Medulla oblongata (tissue), 1 donor: ENCODE data around the gene OTOS.

Source experiments
- DNase-seq: peaks from one replicate; pipeline ENCODE4 v3.0.0-alpha.2; 2015; ENCODE audit errors: extremely low spot score

OTOS gene

GRCh38 chr2:240140511-240140910 lies at the start of gene OTOS:
OTOS (minus strand) TSS chr2:240140658; CDS start chr2:240140326, 332 bp downstream.
- peak; percentile 26 for DNase-seq

- no peak for DNase-seq
These were observed 49.2 kb upstream of the OTOS start for GRCh38 chr2:240189686-240190085.

- DNase-seq: no peak
These were observed 47.6 kb upstream of the OTOS start for GRCh38 chr2:240187989-240188590.

DNA sequence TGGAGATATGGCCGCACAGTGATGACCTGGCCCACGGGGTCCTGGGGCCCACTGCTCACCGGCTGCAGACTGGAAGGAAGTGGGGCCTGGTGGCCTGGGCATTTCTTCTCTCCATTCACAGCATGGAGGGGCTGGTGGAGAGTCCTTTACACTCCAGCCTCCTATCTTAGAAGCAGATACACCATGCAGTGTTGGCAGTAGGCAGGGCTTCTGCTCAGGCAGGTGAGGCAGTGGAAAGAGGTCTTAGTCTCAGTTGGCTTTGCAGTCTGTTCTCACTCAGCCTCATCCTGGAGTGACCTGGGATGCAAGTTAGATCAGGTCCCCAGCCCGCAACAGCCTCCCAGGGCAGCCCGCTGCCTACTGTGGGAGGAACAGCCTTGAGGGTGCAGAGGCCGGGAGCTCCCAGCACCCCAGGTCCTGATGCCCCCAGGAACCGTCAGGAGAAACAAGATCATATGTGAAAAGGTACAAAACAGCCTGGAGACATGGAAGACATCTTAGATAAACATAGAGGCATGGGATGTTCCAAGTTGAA lies 45.8 kb upstream of the OTOS start:
- no peak for DNase-seq

DNA sequence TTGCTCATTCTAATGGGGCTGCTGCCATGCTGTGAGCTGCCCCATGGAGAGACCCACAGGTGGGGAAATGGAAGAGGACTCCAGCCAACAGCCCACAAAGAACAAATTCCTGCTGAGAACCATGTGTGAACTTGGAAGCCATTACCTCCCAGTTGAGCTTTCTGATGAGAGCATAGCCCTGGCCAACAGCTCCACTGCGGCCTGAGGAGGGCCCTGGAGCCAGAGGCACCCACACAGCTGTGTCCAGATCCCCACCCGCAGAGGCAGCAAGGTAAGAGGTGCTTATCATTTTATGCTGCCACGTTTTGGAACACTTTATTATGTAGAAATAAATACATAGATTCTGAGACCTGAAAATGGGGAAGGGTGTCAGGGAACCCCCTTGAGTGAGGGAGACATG lies 44.2 kb upstream of the OTOS start:
- no peak for DNase-seq

DNA sequence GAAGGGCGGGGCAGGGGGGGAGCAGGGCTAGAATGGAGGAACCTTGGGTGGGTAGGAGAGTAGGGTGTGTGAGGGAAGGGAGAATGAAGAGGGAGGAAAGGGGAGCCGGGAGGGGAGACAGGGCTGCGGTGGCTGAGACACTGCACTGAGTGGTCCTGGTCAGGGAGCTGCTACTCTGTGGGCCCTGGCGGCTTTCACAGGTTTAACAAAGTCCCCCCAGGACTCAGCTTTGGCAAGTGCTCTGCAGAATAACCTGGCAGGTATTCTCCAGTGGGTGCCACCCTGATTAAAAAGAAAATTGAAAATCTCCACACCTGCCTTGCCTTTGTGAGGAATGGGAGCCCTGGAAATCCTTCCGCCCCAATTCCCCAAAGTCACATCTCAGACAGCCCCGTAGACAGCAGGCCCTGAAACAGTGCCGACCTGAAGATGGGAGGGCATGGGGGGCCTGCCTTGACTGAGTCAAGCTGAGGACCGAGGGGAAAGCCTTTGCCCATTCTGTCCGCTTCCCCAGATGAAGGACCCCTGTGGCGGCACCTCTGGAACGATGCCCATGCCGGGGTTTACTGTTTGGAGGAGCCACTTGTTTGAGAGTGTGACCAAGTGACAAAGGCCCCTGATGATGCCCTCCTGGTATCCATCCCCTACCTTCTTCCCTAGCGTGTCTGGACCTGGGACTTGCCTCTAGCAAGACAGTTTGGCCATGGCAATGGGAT lies 43.6 kb upstream of the OTOS start:
- DNase-seq: no peak

- no peak for DNase-seq
These were observed 42.8 kb upstream of the OTOS start for GRCh38 chr2:240183006-240183874.

DNA sequence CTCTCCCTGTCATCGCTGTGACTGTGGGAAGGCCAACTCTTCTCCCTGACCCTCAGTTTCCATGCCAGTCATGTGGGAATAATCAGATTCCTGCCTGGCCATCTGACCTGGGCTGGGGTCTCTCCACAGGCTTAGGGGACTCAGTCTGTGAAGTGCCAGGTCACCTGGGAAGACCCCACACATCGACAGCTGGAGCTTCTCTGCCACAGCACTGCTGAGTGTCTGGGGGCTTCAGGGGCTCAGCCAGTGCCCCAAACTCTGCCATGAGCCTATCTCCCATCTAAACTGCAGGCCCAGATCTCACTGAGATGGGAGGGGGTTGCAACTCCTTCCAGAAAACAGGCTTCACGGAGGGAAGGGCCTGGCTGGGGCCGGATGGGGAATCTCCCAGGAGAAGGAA lies 42.0 kb upstream of the OTOS start:
- DNase-seq: no peak

DNA sequence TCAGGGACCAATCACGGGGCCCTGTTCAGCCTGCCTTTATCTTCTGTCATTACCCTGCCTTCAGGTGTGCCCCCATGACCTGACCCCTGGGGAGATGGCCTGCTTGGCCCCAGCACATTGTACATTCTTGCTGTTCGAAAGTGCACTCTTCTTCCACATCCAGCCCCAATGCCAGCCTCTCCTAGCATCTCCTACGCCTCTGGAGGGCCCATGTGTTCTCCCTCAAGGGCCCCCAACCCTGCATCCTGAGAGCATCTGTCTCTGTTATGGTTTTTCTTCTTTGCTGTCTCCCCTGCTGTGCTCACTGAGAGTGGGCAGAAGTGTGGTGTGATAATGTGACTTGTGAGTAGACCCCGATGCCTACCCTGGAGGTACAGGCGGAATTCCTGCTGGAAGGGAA lies 41.5 kb upstream of the OTOS start:
- no peak for DNase-seq

- DNase-seq: no peak
These were observed 39.6 kb upstream of the OTOS start for GRCh38 chr2:240179941-240180666.

DNA sequence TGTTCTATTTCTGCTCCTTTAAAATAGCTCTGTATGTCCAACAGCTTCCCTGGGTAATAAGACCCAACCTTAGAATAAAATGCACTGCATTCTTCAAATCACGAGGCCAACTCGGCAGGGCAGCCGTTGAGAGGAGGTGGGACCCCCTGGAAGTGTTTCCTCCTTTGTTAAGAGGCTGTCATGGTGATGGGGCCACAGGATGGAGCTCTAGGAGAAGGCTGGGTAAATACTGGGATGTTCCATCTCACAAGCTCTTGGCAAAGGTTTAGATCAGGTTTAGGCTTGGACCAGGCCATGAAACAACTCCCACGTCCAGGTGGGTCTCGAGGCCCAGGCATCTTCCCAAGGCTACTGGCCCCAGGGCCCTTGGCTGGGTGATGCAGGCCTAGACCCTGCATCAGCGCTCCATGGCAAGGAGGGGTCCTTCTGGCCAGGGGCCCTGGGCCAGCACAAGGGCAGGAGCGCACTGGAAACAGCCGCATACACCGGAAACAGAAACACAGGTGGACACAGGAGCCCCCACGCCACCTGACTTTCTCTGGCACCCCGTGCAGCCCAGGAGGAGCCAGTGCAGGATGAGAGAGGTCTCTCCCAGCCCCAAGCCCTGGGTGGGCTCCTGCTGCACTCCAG lies 38.8 kb upstream of the OTOS start:
- DNase-seq: no peak

DNA sequence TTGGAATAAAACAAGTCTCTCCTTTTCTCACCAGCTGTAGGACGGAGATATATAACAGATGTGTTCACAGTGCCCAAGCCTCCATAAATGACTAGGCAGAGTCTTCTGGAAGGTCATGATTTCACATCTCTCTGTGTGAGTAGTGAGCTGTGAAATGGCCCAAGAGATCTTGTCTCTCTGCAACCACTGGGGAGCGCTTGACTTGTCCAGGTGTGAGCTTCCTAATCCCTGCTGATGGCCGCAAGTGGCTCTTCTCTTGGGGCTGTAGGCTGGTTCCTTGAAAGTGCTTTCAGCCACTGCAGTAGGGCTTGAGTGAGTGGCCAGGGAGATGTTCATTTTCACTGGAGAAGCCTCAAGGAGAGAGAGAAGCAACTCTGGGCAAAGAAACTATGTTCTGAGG lies 38.1 kb upstream of the OTOS start:
- no peak for DNase-seq

DNA sequence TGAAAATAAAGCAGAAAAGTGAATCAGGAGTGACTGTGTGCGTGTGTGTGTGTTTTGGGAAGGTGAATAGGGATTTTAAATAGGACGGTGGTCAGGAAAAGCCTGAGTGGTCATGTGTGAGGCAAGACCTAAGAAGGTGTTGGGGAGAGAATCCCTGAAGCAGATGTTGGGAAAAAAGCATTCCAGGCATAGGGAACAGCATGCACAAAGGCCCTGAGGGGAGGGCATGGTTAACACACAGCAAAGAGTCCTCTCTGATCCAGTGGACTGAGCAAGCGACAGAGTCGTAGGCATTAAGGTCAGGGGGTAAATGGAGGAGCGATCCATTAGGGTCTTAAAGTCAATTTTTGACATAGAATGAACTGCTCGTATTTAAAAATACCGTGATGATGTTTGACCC lies 34.0 kb upstream of the OTOS start:
- DNase-seq: no peak

DNA sequence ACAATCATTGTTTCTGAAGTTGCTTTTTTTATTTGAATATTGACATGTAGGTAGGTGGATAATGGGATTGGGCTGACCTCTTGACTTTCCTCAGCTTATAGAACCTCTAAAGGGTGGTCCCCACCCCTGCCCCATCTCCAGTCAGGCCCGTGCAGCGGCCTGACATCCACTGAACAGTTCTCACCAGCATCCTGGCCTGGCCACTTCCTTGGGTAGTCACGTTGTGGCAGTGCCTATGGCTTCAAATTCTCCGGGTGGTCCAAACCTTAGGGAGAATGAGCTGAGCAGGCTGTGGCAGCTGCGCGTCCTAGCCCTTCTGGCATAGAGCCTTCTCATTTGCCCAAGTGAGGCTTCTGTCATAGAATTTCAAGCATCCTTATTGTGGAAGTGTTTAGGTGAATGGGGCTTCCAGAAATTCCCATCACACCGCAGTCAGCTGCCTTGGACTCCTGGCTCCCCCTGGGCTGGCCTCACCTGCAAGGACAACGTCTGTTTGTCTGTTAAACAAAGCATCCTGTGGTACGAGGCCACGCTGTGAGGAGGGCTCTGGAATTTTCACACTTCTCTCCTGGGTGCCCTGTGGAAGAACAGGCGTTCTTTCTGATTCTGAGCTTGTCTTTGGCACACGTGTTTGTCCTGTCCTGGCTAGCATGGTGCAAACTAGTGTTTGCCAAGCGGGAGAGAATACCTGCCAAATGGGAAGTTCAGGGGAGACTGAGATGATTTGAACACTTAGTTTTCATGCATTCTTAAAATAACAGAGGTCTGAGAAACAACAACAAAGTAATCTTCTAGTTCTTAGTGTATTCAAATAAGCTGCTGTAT lies 31.8 kb upstream of the OTOS start:
- DNase-seq: no peak

DNA sequence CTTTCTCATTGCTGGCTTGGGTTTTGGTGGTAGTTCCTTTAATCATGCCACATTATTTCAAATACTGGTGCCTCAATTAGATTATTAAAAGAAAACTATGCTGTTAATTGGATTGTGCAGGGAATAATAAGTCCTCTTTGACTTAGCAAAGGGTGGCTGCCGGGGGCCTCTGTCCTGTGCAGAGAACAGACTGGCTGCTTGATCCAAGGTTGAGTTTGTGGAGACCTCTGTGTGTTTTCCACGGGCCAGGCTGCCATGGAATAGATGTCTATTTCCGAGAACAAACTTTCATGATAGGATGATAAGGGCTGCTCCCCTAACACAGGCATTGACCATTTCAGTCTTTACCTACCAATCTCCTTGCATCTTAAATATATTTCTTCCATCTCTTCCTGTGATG lies 30.4 kb upstream of the OTOS start:
- no peak for DNase-seq

GRCh38 chr2:240170354-240170735 lies 29.9 kb upstream of the OTOS start:
- no peak for DNase-seq

DNA sequence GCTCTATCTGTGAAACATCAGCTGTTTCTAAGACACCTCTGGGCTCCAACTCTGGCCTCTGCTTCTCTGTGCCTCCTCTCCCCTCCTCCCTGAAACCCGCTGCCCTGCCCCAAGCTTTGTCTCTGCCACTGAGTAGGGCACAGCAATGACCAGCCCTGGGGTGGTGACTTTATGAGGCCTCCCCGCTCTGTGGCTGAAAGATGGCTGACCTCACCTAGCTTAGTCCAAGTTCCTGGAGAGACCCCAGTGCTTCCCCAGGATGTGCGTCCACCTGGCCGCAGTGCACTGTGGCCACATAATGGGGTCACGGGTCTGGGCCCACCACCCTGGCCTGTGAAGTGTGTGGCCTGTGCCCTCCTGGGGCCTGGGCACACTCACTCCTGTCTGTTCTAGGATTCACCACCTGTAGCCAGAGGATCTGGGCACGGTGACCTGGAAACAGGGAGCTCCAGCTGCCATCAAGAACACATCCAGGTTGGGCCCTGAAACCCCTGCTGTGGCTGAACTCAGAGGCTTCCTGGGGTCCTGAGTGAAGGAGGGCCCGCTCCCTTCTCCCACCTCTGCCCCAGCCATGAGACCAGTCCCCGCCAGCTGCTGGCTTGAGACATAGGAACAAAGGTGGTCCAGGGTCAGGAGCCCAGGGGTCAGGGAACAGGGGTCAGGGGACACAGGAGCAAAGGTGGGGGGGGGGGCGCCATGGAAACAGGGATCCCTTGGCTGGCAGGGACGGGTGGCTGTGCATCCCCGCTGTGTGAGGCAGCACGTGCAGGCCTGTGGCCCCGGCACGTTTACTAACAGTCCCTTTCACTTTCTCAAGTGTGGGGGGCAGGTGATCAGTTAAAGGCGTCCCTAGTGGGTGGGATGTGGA lies 29.3 kb upstream of the OTOS start:
- no peak for DNase-seq

DNA sequence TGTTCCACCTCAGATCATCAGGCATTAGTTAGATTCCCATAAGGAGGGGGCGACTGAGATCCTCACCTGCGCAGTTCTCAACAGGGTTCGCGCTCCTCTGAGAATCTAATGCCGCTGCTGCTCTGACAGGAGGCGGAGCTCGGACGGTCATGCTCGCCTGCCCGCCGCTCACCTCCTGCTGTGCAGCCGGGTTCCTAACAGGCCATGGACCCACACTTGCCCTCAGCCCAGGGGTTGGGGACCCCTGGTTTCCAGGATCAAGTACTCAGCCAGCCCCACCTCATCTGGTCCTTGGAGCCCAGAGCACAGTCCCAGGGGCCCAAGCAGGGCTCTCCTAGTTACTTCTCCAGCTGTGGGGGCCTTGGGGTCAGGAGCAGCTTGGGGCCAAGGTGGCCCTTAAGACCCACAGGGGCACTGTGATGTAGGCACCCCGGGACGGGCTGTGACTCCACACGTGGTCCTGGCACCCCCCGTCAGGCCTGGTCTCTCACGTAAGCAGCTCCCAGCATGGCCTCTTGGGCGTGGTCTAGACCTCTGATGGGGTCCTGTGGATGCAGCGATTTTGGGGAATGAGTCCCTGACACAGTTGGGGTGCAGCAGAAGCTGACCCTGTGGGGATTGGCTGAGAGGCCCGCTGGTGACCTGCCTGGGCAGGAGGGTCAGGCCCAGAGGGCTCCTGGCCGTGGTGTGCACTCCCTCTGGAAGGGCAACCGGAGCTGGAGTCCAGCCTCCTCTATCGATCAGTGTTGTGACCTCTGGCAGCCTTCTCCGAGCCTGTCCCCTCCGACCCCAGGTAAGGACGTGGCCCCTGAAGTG lies 28.3 kb upstream of the OTOS start:
- DNase-seq: no peak

GRCh38 chr2:240168041-240168440 lies 27.6 kb upstream of the OTOS start:
- DNase-seq: no peak
